NCI-H146 treated with DMSO at 0.1 percent for 48 hours (cell line): Measurements from ENCODE around the gene CCDC27.

Experiments used
- DNase-seq: peaks from one replicate; lab custom pipeline; 2025; ENCODE audit not compliant: unreplicated experiment; lab: John Stamatoyannopoulos, UW

The CCDC27 gene

GRCh38 chr1:3752400-3752945 lies at the start of gene CCDC27:
CCDC27 (plus strand) TSS chr1:3752450; CDS start chr1:3752482, 32 bp downstream.
- DNase-seq: no peak

- DNase-seq: no peak
Measured at GRCh38 chr1:3702528-3702927, 49.7 kb upstream of the CCDC27 start.

- no peak for DNase-seq
Measured at GRCh38 chr1:3702990-3703728, 49.1 kb upstream of the CCDC27 start.

- DNase-seq: no peak
Measured at GRCh38 chr1:3703786-3704371, 48.4 kb upstream of the CCDC27 start.

- no peak for DNase-seq
Measured at GRCh38 chr1:3705341-3705950, 46.8 kb upstream of the CCDC27 start.

- DNase-seq: no peak
Measured at GRCh38 chr1:3706651-3707297, 45.5 kb upstream of the CCDC27 start.

GRCh38 chr1:3707298-3707938 lies 44.8 kb upstream of the CCDC27 start:
- DNase-seq: no peak

GRCh38 chr1:3707939-3708328 lies 44.3 kb upstream of the CCDC27 start:
- no peak for DNase-seq

GRCh38 chr1:3708791-3709190 lies 43.5 kb upstream of the CCDC27 start:
- DNase-seq: no peak

GRCh38 chr1:3710251-3710650 lies 42.0 kb upstream of the CCDC27 start:
- no peak for DNase-seq

- no peak for DNase-seq
Measured at GRCh38 chr1:3711381-3711779, 40.9 kb upstream of the CCDC27 start.

GRCh38 chr1:3711780-3712451 lies 40.3 kb upstream of the CCDC27 start:
- DNase-seq: no peak

- no peak for DNase-seq
Measured at GRCh38 chr1:3712573-3713535, 39.4 kb upstream of the CCDC27 start.

GRCh38 chr1:3713840-3714239 lies 38.4 kb upstream of the CCDC27 start:
- DNase-seq: no peak

- no peak for DNase-seq
Measured at GRCh38 chr1:3714284-3714741, 37.9 kb upstream of the CCDC27 start.

GRCh38 chr1:3714814-3715213 lies 37.4 kb upstream of the CCDC27 start:
- no peak for DNase-seq

GRCh38 chr1:3716351-3716750 lies 35.9 kb upstream of the CCDC27 start:
- no peak for DNase-seq

GRCh38 chr1:3717041-3717714 lies 35.1 kb upstream of the CCDC27 start:
- no peak for DNase-seq
